SU-DHL-6 (cell line): ENCODE results near the gene QPRT.

Experiments
- H2AFZ ChIP-seq: fragments of 200-600 bp; sonication (generic); 2 replicates; pipeline ENCODE4 v1.6.1; 2014; ENCODE audit warnings: low read depth, mild to moderate bottlenecking, moderate library complexity, mixed read lengths, antibody characterized with exemption, low read length; ENCODE audit not compliant: severe bottlenecking
- H3F3A ChIP-seq: fragments of 200-600 bp; shearing (Covaris generic); 2 replicates; pipeline ENCODE4 v1.6.0; 2016; ENCODE audit warnings: antibody characterized with exemption, mild to moderate bottlenecking; ENCODE audit not compliant: insufficient read depth
- H3K27ac ChIP-seq: fragments of 200-600 bp; sonication (generic); 2 replicates; pipeline ENCODE4 v1.5.1; 2016; ENCODE audit warnings: low read depth, mild to moderate bottlenecking, low read length, moderate library complexity, mixed read lengths
- H3K27me3 ChIP-seq: fragments of 200-600 bp; sonication (generic), shearing (Covaris generic); 2 replicates; pipeline ENCODE4 v1.6.0; 2014; ENCODE audit warnings: mild to moderate bottlenecking, low read length
- H3K36me3 ChIP-seq: fragments of 200-600 bp; sonication (generic); 2 replicates; pipeline ENCODE4 v1.6.1; 2014; ENCODE audit warnings: mild to moderate bottlenecking, low read length, mixed read lengths
- H3K4me2 ChIP-seq: fragments of 300-600, 200-600 bp; shearing (Covaris generic), sonication (generic); 2 replicates; pipeline ENCODE4 v1.6.0; 2014; ENCODE audit warnings: low read length, low read depth, mild to moderate bottlenecking; ENCODE audit not compliant: poor library complexity, severe bottlenecking
- H3K4me3 ChIP-seq: fragments of 200-600 bp; sonication (generic); 2 replicates; pipeline ENCODE4 v1.5.1; 2014; ENCODE audit warnings: antibody characterized with exemption, low read length, mild to moderate bottlenecking, mixed read lengths; ENCODE audit not compliant: insufficient read depth, poor library complexity, severe bottlenecking
- H3K79me2 ChIP-seq: fragments of 200-600 bp; sonication (generic); 2 replicates; pipeline ENCODE4 v1.6.1; 2014; ENCODE audit warnings: mild to moderate bottlenecking, low read length, moderate library complexity; ENCODE audit not compliant: insufficient read depth
- H3K9ac ChIP-seq: fragments of 200-600 bp; sonication (generic); 2 replicates; pipeline ENCODE4 v1.7.0; 2014; ENCODE audit warnings: mild to moderate bottlenecking, low read length
- H3K9me2 ChIP-seq: fragments of 200-600 bp; sonication (generic); replicated peaks from 2 replicates; pipeline ENCODE4 v1.6.1; 2014; ENCODE audit warnings: low read length; ENCODE audit not compliant: insufficient read depth
- H3K9me3 ChIP-seq: fragments of 200-600 bp; sonication (generic); 2 replicates; pipeline ENCODE4 v1.6.1; 2014; ENCODE audit warnings: low read length, mixed read lengths; ENCODE audit not compliant: insufficient read depth
- H4K20me1 ChIP-seq: fragments of 200-600 bp; sonication (generic); 2 replicates; pipeline ENCODE4 v1.6.1; 2014; ENCODE audit warnings: low read depth, mild to moderate bottlenecking, antibody characterized with exemption, low read length, moderate library complexity, mixed read lengths
- CTCF ChIP-seq: fragments of 200-600 bp; sonication (generic); IDR thresholded peaks from one replicate; pipeline ENCODE4 v1.5.1; 2017; ENCODE audit warnings: antibody characterized with exemption, mild to moderate bottlenecking, low read length, moderate library complexity; ENCODE audit not compliant: insufficient read depth, poor library complexity, severe bottlenecking
- EZH2phosphoT487 ChIP-seq: fragments of 200-600 bp; sonication (generic), shearing (Covaris generic); conservative IDR thresholded peaks from 2 replicates; pipeline ENCODE4 v1.6.1; 2018; ENCODE audit warnings: mild to moderate bottlenecking, antibody characterized with exemption, low read length, moderate library complexity, mixed read lengths

QPRT gene

GRCh38 chr16:29674188-29674587 lies 4.8 kb upstream of the QPRT start:
- H2AFZ ChIP-seq, result no peak overlapping the region

GRCh38 chr16:29675811-29676643 lies 3.0 kb upstream of the QPRT start:
- Histone ChIP-seq H2AFZ (no peak overlapping the region), H3F3A (no peaks in the 10 kb centered on the region), H3K4me3 (no peak overlapping the region), H3K4me2 (no peak overlapping the region), H3K9me3 (no peaks in the 10 kb centered on the region), H3K9ac (no peak overlapping the region), H4K20me1 (no peaks in the 10 kb centered on the region), H3K27me3 (no peaks in the 10 kb centered on the region), H3K79me2 (no peaks in the 10 kb centered on the region), H3K9me2 (no peaks in the 10 kb centered on the region), H3K27ac (no peak overlapping the region), H3K36me3 (no peaks in the 10 kb centered on the region)
- TF ChIP-seq EZH2phosphoT487 (no peak), CTCF (no peak)

More at GRCh38 chr16:29674188-29674587, 4.8 kb upstream of the QPRT start:
- Histone ChIP-seq H3K4me2 (no peak overlapping the region), H3F3A (no peaks in the 10 kb centered on the region), H3K9me3 (no peaks in the 10 kb centered on the region), H3K9ac (no peak overlapping the region), H3K27me3 (no peaks in the 10 kb centered on the region), H3K4me3 (no peak overlapping the region), H3K9me2 (no peaks in the 10 kb centered on the region), H3K79me2 (no peaks in the 10 kb centered on the region), H3K36me3 (no peaks in the 10 kb centered on the region), H4K20me1 (no peaks in the 10 kb centered on the region), H3K27ac (no peak overlapping the region)
- TF ChIP-seq EZH2phosphoT487 (no peak), CTCF (no peak)

- Histone ChIP-seq H3K27me3 (no peaks in the 10 kb centered on the region), H3K4me3 (no peak overlapping the region), H3K79me2 (no peaks in the 10 kb centered on the region), H3K9me3 (no peaks in the 10 kb centered on the region), H3K4me2 (no peak overlapping the region), H2AFZ (no peak overlapping the region), H3K9me2 (no peaks in the 10 kb centered on the region), H4K20me1 (no peaks in the 10 kb centered on the region), H3K27ac (no peak overlapping the region), H3K9ac (no peak overlapping the region), H3F3A (no peaks in the 10 kb centered on the region), H3K36me3 (no peaks in the 10 kb centered on the region)
- TF ChIP-seq EZH2phosphoT487 (no peak), CTCF (no peak)
Observed at GRCh38 chr16:29676989-29677785, 1.8 kb upstream of the QPRT start.
